HG02642 (cell line): ENCODE results near the gene C19orf38.
"Not testable (repeated sequence)": the region's sequence is repeated elsewhere in the genome, so short reads cannot be mapped to it uniquely, and the experiment has no call there.

ENCODE experiments used
- ATAC-seq: cut with Tn5 transposase; IDR thresholded peaks from one replicate; pipeline ENCODE4 v1.9.1; 2021; ENCODE audit warnings: mild to moderate bottlenecking; ENCODE audit not compliant: unreplicated experiment, poor library complexity

Gene C19orf38

DNA sequence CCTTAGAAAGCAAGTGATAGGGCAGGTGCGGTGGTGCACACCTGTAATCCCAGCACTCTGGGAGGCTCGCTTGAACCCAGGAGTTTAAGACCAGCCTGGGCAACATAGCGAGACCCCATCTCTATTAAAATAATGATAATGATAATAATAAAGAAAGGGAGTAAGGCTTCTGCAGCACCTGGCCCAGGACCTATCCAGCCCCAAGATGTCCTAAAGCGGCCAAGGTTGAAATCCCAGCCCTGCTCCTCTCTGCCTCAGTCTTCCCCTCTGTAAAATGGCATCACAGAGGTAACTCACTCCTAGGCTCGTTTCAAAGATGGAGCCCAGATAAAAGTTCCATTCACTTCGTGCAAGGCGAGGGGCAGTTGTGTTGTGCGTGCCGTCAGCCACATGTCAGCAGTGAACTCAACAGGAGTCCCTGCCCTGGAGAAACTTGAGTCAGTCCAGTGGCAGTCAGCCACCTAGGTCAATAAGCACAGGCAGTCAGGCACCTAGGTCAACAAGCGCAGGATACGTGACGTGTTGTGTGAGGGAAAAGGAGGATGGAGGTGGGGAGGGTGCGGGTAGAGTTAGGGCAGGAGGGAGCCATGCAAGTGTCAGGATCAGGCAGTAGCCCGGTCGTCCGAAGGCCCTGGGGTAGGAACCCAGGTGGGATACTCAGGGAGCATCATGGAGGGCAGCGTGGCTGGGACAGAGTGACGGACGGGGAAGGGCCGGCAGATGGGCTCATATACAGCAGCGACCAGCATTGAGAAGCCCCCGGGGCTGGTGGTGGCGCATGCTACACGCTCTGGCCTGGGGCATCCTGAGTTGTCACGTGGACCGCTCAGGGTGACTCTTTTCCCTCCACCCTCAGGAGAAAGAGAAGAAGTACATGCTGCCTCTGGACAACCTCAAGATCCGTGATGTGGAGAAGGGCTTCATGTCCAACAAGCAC, 28.8 kb upstream of the C19orf38 start:
- ATAC-seq, result no peak

- no peak for ATAC-seq
Measured at GRCh38 chr19:10820173-10820572, 28.0 kb upstream of the C19orf38 start.

GRCh38 chr19:10823690-10824089, 24.5 kb upstream of the C19orf38 start:
- ATAC-seq, result no peak

DNA sequence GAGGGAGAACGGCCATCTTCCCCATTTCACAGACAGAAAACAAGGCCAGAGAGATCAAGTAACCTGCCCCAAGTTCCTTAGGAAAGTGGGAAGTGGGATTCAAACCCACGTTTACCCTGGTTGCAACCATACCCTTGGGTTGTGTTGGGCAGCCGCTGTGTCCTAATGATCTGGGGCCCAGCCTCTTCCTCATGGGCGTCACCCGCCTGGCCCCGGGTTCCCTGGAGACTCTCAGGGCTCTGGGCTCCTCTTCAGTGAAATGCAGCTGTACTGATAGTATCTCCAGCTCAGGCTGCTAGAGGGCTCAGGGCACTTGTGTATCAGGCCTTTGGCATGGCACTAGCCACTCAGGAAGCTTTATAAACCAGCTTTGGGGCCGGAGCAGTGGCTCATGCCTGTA, 22.0 kb upstream of the C19orf38 start:
- no peak for ATAC-seq

DNA sequence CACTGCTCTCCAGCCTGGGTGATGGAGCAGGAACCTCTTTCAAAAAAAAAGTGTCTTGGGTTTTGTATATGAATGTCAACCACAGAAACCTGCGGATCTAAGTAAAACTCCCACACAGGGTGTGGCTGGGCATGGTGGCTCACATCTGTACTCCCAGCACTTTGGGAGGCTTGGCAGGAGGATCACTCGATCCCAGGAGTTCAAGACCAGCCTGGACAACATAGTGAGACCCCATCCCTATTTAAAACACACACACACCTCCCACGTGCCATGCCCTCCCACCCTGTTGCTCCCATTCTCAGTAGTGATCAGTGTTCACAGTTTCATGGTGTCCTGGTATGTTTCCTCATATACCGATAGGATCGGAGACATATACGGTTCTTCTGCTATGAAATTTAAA, 21.4 kb upstream of the C19orf38 start:
- no peak for ATAC-seq

GRCh38 chr19:10828981-10829821, 19.0 kb upstream of the C19orf38 start:
- ATAC-seq, result no peak

DNA sequence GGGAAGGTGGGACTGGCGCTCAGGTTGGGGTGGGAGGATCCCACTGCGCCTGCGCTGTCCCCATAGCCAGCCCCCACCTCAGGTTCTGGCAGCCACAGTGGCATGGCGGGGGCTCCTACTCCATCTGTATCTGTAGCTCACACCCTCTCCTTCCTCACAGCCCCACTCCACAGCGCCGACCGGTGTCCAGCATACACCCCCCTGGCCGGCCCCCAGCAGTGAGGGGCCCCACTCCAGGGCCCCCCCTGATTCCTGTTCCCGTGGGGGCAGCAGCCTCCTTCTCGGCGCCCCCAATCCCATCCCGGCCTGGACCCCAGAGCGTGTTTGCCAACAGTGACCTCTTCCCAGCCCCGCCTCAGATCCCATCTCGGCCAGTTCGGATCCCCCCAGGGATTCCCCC, 18.2 kb upstream of the C19orf38 start:
- no peak for ATAC-seq

- ATAC-seq, result no peak
Measured at GRCh38 chr19:10830370-10830769, 17.8 kb upstream of the C19orf38 start.

- ATAC-seq, result no peak
Measured at GRCh38 chr19:10830931-10831779, 17.1 kb upstream of the C19orf38 start.

- ATAC-seq, result no peak
Measured at GRCh38 chr19:10831987-10832938, 16.0 kb upstream of the C19orf38 start.

DNA sequence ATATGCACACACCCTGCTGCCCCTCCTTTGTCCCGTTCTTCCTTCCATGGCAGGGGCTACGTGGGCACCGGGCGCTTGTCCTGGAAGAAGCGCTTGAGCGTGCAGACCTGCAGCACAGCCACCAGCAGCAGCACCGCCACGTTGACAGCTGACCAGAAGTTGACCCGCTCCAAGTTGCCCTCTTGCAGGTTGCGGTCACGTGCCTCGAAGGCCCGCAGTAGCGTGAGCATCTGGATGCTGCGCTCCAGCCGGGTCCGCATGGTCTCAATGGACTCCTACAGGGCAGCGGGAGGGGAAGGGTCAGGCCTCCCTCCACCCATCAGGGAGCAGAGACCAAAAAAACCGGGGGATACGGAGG, 15.3 kb upstream of the C19orf38 start:
- no peak for ATAC-seq

- ATAC-seq, result no peak
Measured at GRCh38 chr19:10835089-10835753, 13.0 kb upstream of the C19orf38 start.

DNA sequence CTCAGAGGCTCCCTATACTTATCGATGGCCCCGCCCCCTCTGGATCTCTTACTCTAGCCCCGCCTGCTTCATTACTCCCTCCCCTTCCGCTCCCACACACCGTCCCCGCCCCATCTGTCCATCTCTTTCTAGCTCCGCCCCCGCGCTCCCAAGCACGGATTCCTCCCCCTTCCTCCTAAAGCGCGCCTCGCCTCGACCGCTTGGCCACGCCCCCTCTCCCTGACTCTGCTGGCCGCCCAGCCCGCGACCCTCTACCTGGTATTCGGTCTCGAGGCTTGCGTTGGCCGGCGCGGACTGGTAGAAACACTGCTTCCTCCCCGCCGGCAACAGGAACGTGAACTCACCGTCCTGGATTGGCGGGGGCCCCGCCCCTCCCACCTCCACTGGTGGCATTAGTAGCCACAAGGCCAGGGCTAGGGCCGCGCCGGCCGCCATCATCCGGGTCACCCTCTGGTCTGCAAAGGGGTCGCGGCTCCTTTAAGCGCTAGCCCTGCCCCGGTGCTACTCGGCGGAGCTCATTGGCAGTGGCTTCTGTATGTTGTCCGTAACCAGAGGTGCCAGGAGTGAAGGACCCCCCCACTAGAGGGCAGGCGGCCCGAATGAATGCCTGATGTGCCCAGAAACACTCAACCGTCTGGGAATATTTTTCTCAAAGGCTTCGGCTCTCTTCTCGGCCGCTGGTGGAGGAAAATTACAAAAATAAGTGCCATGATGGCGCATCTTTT, 12.3 kb upstream of the C19orf38 start, which contains the start of gene TMED1:
TSS of gene TMED1 (minus strand) at position 459 of the 725 bp plus-strand sequence. CDS start at position 438, 21 bp downstream.
- ATAC-seq, result peak; percentile 79

- peak; percentile 20 for ATAC-seq
Measured at GRCh38 chr19:10836479-10837330, 11.5 kb upstream of the C19orf38 start.

DNA sequence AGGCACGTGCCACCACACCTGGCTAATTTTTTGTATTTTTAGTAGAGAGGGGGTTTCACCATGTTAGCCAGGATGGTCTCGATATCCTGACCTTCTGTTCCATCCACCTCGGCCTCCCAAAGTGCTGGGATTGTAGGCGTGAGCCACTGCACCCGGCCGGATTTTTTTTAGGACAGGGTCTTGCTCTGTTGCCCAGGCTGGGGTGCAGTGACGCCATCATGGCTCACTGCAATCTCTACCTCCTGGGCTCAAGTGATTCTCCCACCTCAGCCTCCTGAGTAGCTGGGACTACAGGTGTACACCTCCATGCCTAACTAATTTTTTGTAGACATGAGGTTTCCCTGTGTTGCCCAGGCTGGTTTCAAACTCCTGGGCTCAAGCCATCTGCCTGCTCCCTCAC, 10.6 kb upstream of the C19orf38 start:
- ATAC-seq, result not testable (repeated sequence)

DNA sequence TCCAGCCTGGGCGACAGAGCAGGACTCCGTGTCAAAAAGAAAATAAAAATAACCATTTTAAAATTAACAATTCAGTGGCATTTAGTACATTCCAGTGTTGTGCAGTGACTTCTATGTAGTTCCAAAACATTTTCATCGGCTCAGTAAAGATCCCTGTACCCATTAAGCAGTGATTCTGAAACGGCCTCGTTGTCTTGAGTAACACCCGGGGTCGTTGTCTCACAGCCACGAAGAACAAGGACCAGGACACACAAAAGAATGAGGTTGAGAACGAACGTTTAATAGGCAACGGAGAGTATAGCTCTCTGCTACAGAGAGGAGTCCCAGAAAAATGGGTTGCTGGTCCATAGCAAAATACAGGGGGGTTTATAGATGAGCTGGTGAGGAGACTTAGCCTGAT, 9.8 kb upstream of the C19orf38 start:
- ATAC-seq, result no peak
